CD4-positive, alpha-beta memory T cell (primary cell): Measurements from ENCODE around the gene OR1S1. TPM values are rescaled to one million over a fixed set of nuclear protein-coding genes. Genes with fewer than 3 reads are reported as not detected.

Source experiments
- polyA plus RNA-seq, 2 donors: library from polyadenylated mRNA; unstranded; fragments of 300-500 nt; fragmentation: Illumina TruSeq; gene quantifications; one replicate each; pipeline ENCODE4 v1.2.3, GENCODE V29; 2021
- total RNA-seq, 2 experiments: library from RNA; stranded (reverse); gene quantifications; one replicate each; pipeline ENCODE4 v1.2.3, GENCODE V29; 2021

OR1S1 gene
- total and polyA plus RNA-seq, 4 experiments from 2014 or later: not detected

Other genes starting within 250 kb of the OR1S1 start
- gene OR9Q1, start 188.8 kb upstream of the OR1S1 start, total RNA-seq: not detected
- not detected for gene OR9Q1, start 188.8 kb upstream of the OR1S1 start, polyA plus RNA-seq
- gene OR6Q1, start 181.8 kb upstream of the OR1S1 start, total RNA-seq: not detected
- not detected for gene OR6Q1, start 181.8 kb upstream of the OR1S1 start, polyA plus RNA-seq
- gene OR9I1, start 87.2 kb upstream of the OR1S1 start, total RNA-seq: not detected
- not detected for gene OR9I1, start 87.2 kb upstream of the OR1S1 start, polyA plus RNA-seq
- not detected for gene OR9Q2, start 23.6 kb upstream of the OR1S1 start, total RNA-seq
- not detected for gene OR9Q2, start 23.6 kb upstream of the OR1S1 start, polyA plus RNA-seq
- gene OR1S2, start 8.6 kb upstream of the OR1S1 start, total RNA-seq: not detected
- gene OR1S2, start 8.6 kb upstream of the OR1S1 start, polyA plus RNA-seq: not detected
- gene OR10Q1, start 16.2 kb downstream of the OR1S1 start, total RNA-seq: not detected
- not detected for gene OR10Q1, start 16.2 kb downstream of the OR1S1 start, polyA plus RNA-seq
- not detected for gene OR10W1, start 55.5 kb downstream of the OR1S1 start, total RNA-seq
- gene OR10W1, start 55.5 kb downstream of the OR1S1 start, polyA plus RNA-seq: not detected
- gene OR5B17, start 146.3 kb downstream of the OR1S1 start, total RNA-seq: not detected
- gene OR5B17, start 146.3 kb downstream of the OR1S1 start, polyA plus RNA-seq: not detected
- gene OR5B3, start 194.2 kb downstream of the OR1S1 start, total RNA-seq: not detected
- gene OR5B3, start 194.2 kb downstream of the OR1S1 start, polyA plus RNA-seq: not detected
- under 1 TPM in 1 of 2 experiments, not detected in 1; 0.29 TPM for gene OR5B2, start 215.4 kb downstream of the OR1S1 start, total RNA-seq
- not detected for gene OR5B2, start 215.4 kb downstream of the OR1S1 start, polyA plus RNA-seq
- gene OR5B12, start 229.5 kb downstream of the OR1S1 start, total RNA-seq: not detected
- not detected for gene OR5B12, start 229.5 kb downstream of the OR1S1 start, polyA plus RNA-seq